HG03196 (cell line): ENCODE measurements around the gene CNNM4.

Experiments
- ATAC-seq: cut with Tn5 transposase; IDR thresholded peaks from one replicate; pipeline ENCODE4 v1.9.1; 2021; ENCODE audit not compliant: unreplicated experiment

The CNNM4 gene

DNA sequence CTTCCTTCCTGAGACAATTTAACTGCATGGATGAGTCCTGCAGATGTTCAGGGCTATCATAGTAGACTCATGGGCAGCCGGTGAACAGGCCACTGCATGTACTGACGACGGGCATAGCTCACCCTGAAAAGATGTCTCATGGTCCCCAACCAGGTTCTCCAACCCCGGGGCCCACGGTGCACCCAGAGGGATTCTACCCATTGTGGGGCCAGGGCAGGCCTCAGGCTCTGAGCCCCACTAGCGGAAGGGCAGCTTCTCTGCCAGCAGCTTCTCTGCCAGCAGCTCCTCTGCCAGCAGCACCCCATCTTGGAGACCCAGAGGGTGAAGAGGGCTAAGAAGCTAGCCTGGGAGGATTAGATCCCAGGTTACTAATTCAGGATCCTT lies 3.2 kb upstream of the CNNM4 start:
- no peak for ATAC-seq

DNA sequence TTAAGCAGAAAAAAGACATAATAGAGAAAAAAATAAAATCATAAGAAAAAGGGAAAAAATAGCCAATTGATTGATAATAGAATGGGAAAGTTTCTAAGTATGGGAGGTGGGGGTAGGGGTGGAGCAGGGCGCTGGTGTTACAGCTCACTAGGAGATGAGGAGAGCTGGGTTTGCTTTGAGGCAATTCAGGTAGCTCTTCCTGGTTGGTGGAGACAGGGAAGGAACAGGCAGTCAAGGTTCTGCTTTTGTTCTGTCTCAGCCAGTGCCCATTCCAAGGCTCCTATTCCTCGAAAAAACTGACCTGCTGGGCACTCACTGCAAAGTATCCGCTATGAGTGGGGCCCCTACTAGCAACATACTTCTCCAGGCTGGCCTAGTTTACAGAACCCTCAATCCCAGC lies 1.7 kb upstream of the CNNM4 start:
- no peak for ATAC-seq

DNA sequence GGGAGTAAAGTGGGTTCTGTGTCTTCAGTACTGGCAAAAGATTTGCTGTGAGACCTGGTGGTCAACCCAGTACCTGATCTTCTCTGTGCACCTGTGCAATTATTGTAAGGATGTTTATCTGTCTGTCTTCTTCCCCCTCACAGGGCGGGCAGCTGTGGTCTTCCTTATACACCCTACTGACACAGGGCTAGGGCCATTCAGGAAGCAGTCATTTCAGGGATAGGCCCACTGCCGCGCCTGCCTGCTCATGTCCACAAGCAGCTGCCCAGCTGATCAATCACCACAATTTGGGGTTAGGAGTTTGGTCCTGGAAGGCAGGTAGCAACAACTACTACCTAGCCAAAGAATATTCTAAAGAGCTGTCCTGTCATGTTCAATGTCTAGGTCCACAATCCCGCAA lies 1.2 kb upstream of the CNNM4 start:
- ATAC-seq: no peak

DNA sequence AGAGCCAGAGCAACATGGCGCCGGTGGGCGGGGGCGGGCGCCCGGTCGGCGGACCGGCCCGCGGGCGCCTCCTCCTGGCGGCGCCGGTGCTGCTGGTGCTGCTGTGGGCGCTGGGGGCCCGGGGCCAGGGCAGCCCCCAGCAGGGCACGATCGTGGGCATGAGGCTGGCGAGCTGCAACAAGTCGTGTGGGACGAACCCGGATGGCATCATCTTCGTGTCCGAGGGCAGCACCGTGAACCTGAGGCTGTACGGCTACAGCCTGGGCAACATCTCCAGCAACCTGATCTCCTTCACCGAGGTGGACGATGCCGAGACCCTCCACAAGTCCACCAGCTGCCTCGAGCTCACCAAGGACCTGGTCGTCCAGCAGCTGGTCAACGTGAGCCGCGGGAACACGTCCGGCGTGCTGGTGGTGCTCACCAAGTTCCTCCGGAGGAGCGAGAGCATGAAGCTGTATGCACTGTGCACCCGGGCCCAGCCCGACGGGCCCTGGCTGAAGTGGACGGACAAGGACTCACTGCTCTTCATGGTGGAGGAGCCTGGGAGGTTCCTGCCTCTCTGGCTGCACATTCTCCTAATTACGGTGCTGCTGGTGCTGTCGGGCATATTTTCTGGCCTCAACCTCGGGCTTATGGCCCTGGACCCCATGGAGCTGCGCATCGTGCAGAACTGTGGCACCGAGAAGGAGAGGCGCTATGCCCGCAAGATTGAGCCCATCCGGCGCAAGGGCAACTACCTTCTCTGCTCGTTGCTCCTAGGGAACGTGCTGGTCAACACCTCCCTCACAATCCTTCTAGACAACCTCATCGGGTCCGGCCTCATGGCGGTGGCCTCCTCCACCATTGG lies 507 bp downstream of the CNNM4 start:
- ATAC-seq: peak; percentile 11

DNA sequence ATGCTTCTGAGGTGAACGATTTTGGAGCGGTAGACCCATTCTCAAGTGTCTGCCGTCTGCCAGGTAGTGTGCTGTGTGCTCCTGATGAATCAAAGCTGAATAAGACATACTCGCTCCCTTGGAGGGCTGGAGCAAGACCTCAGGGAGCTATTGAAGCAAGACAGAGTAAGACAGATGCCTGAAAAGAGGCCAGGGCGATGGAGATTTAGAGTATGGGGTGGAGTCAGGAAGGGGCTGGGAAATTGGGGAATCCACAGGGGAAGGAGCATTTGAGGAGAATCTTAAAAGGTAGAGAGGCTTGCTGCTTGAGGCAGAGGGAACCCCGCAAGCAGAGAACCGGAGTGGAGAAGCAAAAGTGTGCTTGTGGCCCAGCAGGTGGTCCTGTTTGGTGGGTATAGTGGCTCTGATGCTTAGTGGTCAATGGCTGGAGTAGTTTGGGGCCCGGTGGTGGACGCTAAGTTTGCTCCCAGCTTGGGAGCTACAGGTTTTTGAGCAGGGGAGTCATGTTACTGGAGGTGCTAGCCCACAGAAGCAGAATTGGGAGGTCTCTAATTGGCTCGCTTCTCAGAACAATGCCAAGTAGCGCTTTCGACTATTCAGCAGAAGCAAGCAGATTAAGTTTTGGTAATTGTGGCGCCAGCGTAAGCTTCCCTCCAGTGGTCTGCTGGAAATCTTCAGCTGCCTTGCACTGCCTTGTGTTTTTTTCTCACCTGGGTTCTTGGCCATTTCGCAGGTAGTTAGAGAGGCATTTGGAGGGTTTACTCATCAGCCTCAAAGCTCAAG lies 2.0 kb downstream of the CNNM4 start:
- no peak for ATAC-seq

DNA sequence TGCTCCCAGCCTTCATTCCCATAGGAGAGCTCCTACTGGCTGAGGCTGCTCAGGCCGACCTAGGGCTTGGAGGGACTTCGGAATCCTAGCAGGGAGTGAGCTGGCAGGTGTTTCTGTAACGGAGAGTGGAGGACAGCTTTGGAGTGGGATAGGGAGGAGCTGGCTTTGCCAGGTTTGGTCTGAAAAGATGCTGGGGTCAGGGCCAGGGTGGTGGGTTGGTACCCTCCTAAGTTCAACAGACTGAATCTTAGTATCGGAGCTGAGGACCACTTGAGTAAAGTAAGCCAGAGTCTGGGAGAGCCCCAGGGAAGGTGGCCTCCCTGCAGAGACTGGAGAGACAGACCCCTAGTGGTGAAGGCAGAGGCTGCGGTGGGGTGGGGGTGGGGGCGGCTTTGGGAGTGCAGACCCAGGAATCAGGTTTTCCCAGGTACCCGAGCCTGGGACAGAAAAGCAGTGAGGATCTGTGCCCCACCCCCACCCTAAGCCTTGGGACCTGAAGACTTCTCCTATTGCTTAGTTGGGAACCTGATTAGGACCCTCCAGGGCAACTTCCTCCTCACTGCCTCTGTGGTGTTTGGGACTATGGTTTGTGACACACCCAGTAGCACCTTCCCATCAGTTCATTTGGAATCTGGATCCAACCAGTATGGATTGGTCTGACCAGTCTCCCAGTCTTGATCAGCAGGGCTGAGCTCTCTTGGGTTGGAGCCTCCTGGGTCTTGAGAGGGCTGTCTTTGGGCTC lies 3.0 kb downstream of the CNNM4 start:
- no peak for ATAC-seq

DNA sequence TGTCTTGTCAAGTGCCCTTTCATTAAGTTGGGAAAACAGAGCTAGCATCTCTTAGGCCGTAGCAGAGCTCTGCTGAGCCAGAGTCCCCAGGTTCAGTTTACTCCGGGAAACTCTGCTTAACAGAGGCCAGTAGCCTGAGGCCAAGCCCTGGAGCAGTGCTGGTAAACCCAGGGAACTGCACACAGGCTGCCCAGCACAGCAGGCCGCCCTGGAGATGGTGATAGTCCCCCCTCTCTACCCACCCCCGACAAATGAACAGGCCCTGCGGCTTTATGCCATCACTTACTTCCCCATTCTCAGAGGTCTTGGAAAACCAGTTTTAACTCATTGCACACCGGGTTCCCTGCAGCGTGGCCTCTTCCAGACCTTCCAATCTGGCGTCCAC lies 3.5 kb downstream of the CNNM4 start:
- no peak for ATAC-seq

DNA sequence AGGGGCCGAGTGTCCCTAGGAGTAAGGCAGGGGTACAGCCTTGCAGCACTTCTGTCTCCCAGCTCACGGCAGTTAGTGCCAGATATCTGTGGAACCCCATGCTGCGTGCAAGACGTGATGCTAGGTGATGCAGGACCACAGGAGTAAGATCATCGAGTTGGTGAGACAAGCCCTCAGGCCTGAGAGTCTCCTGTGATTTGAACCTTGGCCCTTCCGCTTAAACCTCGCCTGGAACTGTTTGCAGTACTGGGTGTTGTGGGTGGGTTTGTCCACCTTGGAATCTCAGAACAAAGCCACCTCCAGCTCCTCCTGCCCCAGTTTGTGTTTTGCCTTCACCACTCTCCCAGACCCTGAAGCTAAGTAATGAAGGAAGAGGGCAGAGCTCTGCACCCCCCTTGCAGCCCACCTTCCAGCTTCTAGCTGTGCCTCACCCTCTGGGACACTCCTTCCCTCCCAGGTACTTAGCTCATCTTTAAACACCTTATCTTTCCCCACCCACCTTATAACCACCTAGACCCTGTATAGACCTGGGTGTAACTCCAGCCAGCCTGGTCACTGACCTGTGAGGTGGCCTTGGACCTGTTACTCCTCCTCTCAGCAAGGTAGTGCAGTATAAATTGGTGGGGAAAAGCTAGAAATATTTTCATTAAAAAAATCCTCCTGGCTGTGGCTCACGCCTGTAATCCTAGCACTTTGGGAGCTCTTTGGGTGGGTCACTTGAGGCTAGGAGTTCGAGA lies 6.6 kb downstream of the CNNM4 start:
- ATAC-seq: no peak

DNA sequence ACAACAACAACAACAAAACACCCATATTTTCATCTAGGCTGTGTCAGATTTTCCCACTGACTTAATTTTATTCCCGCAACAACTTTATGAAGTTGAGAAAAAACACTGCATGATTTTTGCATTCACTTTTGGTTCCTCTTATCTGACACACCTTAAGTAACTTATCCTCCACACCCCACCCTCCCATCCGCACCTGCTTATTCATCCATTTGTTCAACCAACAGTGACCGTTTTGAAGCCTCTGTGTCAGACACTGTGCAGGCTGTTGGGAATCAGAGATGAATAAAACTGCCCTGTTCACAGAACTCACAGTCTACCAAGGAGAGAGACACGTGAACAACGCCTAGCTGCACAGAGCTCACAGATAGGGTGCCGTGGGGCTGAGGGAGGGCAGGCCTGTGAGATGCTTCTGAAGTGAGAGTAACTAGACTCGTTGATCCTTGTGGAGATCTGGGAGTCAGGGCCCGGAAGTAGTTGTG lies 7.4 kb downstream of the CNNM4 start:
- ATAC-seq: no peak

DNA sequence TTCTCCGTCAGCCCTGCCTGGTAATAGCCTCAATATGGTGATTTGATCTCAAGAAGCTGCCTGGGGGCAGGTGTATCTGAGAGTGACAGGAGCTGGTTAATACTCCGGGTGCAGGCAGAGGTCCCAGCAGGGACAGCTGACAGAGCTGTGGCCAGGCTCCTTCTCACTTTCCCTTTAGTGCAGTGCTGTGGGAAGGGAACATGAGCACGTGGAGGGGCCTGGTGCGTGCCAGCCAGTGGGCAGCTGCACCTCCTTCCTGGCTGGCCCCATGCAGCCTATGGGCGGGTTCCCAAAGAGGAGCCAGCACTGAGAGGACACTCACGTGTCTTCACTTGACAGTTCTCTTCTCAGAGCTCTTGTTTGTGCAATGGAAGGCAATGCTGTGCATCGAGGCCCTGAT lies 9.1 kb downstream of the CNNM4 start:
- ATAC-seq: no peak

DNA sequence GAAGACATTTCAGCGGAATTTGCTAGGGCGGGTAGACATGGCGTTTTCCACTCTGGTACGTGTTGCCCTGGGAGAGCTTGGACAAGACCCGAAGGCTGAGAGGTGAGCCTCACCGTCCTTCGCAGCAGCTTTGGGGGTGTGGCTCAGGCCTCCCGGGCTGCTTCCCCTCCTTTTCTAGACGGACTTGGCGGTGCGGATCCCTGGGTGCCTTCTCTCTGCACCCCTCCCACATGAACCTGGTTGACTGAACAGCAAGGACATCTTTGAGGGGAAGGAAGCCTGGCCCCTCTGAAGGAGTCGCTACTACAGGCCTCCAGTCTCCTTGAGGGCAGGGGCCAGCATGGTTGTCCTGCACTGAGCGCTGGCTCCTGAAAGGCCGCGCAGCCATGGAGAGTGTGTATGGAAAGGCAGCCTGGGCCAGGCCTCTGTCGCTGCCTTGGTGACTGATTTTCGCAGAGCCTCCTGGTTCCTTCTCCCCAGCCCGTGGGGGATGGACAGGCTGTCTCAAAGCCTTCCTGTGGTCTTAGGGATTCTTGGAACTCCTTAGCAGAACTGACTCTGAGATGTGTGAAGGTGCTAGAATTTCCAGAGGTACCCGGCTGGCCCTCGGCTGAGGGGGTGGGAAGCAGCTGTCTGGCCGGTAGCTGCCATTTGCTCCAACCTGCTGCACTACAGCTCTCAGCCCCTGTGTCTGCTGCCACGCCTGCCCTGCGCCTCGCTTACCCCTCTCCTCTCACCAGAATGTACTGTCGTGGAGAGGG lies 9.9 kb downstream of the CNNM4 start:
- no peak for ATAC-seq

DNA sequence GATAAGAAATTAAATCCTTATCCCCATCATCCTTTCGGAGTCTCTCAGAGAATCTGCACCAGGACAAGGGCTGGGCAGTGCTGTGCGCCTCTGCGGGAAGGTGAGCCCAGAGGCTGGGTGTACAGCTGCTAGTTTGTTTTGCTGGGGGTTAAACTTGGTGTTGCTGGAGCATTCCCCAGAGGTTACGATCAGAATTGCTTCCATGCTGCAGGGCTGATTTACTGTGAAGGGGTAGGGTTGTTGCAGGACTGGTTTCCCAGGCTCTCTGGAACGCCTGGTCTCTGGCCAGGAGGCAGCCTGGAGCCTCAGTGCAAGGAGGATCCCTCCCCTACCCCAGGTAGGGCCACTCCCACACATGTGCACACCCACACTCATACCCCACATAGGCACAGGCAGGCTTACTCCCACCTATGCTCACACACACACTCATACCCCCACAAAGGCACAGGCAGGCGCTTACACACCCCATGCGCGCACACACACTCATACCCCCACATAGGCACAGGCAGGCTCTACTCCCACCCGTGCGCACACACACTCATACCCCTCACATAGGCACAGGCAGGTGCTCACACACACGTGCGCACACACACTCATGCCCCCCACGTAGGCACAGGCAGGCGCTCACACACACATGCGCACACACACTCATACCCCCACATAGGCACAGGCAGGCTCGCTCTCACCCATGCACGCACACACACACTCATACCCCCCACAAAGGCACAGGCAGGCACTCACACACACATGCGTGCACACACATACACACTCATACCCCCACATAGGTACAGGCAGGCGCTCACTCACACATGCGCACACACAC lies 11.3 kb downstream of the CNNM4 start:
- ATAC-seq: no peak

DNA sequence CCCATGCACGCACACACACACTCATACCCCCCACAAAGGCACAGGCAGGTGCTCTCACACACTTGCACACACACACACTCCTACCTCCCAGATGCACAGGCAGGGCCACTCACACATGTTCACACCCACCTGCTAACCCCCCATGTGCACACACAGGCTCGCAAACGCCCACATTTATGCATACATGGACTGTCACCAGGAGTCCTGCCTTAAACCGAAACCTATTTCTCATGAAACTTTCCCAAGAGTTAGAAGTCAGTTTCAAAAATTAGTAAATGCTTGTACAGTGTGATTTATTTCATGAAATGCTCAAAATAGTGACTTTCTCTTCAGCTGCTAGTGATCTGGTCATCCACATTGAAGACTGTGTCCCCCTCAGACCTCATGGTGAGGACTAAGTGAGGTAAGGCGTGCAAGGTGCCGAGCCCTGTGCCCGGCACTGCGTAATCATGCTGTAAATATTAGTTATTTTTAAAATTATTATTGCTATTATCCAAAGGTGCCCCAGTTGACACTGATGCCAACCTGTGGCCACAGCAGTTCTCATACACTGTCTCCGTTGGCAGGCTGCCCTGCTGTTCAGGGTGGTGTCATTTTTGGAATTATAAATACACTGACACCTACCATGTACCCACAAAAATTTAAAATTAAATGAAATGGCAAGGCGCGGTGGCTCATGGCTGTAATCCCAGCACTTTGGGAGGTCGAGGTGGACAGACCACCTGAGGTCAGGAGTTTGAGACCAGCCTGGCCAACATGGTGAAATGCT lies 12.4 kb downstream of the CNNM4 start:
- ATAC-seq: no peak

DNA sequence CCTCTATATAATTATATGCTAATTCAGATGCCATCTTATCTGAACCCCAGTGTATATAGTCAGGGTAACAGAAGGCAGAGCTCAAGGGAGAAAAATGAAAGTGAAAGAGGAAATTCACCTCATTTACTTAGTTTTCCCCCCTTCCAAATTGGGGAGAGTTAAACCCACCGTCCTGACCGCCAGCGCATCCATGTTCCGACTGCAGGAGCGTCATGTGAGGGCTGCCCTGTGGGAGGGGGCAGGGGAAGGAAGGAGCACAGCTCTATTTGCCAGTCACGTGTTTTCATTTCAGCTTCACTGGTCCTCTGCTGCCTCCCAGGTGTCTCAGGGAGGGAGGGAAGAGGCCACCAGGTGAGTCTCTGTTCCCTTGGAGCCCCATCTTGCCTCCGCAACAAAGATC lies 13.2 kb downstream of the CNNM4 start:
- no peak for ATAC-seq

DNA sequence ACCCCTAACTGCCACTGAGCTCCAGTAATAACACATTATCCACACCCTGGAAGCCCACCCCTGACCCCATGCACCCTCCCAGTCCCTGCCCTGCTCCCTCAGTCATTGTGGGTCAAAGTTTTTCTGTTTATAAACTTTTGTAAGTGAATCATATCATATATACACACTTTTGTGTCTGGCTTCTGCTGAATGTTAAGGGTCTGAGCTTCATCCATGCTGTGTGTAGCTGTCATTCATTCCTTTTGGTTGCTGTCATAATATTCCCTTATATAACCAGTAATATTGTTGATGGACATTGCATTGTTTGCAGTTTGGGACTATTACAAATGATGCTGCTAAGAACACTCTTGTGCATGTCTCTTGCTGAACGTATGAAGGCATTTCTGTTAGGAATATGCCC lies 14.5 kb downstream of the CNNM4 start:
- no peak for ATAC-seq

DNA sequence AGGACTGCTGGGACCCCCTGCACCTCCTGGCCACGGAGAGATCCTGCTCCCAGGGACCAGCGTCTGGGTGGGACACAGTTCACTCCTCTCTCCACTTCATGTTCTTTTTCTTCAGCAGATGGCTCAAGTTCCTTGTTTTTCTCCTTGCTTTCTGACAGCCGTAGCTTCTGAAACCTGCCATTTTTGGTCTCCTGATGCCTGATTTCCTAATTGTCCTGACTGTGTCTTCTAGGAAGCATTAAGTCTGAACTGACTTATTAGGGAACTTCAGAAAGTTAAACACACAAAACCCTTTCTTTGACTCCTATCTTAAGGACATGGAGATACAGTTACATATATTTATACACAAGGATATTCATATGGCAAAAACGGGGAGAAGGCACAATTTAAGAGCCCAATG lies 22.7 kb downstream of the CNNM4 start:
- no peak for ATAC-seq

DNA sequence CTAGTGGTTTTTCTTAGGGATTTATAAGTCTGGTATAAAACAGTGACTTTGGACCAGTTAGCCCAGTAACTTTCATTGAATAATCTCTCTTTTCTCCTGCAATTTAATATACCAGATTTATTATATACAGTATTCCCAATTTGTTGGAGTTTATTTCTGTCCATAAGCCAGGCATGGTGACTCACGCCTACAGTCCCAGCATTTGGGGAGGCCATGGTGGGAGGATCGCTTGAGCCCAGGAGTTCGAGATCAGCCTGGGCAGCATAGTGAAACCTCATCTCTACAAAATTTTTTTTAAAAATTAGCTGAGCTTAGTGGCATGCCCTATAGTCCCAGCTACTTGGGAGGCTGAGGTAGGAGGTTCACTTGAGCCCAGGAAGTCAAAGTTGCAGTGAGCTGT lies 26.7 kb downstream of the CNNM4 start:
- ATAC-seq: no peak

DNA sequence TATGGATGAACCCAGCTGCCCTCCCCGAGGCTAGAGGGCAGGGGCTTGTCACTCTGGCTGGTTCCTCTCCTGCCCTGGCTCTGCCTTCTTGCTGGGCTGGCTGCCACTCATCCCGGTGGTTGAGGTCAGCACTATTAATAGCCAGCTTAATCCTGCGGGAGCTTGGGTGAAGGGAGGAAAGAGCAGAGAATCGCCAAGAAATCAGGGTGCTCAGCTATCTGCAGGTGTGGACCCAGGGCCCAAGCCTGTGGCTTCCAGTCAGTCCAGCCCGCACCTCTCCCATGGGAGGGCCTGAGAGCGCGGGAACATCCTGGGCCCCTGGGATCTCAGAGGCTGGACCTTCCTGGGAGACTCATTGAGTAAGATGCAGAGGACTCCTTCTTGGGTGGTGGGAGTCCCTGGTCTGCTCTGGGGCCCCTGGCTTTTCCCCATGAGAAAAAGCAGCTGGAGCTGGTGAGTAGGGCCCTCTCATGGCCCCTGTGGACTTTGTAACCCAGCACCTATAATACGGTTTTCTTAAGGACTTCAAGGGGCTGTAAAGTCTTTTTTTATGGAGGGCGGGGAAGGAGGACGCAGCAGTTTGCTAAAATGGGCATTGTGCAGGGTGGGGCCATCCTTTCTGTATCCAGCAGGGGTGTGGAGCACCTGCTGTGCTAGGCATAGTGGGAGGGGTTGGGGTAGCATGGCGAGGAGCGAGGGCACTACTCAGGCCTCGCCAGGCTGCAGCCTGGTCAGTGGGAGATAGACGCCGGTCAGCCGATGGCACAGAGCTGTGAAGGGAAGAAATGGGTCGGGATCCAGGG lies 27.9 kb downstream of the CNNM4 start:
- no peak for ATAC-seq
